ENCODE data around the gene KCNC4. TPM values are rescaled to one million over a fixed set of nuclear protein-coding genes. Genes with fewer than 3 reads are reported as not detected.

KCNC4 gene
- total RNA-seq, 1 donor = 1.4 TPM

DNA sequence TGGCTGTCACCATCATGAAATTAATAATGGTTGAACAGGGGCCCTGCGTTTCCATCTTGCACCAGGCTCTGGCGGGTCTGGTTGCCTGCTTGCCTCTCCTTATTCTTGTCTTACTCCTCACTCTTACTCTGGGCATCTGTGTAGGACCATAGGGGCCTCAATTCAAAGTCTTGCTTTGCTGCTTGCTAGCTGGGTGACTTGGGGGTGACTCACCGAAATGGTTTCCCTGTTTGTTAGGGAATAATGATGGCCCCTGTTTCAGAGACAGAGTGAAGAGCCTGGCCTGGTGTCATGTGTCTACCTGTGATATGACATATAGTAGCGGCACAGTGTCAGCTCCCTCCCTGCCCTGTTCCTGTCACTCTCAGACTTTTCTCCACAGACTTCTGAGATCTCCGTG lies 24.6 kb downstream of the KCNC4 start:
- Histone ChIP-seq H3K4me3 (ENCODE audit: insufficient read depth, low read length) (no peak overlapping the region), H3K4me1 (ENCODE audit: insufficient read depth, low read length) (peaks cover 31% of the 10 kb centered on the region), H3K79me2 (ENCODE audit: insufficient read depth, low read length) (no peaks in the 10 kb centered on the region), H2AFZ (ENCODE audit: low read length) (peak overlapping the region; percentile 16), H4K20me1 (ENCODE audit: insufficient read depth, low read length) (no peaks in the 10 kb centered on the region), H3K27ac (ENCODE audit: low read depth, low read length) (peak overlapping the region; percentile 71), H3K9me3 (ENCODE audit: low read depth, low read length) (no peaks in the 10 kb centered on the region), H3K27me3 (ENCODE audit: insufficient read depth, low read length) (no peaks in the 10 kb centered on the region), H3K4me2 (ENCODE audit: insufficient read depth, low read length) (no peak overlapping the region), H3K36me3 (ENCODE audit: insufficient read depth, low read length) (no peaks in the 10 kb centered on the region)
- TF ChIP-seq, protein P1, sequence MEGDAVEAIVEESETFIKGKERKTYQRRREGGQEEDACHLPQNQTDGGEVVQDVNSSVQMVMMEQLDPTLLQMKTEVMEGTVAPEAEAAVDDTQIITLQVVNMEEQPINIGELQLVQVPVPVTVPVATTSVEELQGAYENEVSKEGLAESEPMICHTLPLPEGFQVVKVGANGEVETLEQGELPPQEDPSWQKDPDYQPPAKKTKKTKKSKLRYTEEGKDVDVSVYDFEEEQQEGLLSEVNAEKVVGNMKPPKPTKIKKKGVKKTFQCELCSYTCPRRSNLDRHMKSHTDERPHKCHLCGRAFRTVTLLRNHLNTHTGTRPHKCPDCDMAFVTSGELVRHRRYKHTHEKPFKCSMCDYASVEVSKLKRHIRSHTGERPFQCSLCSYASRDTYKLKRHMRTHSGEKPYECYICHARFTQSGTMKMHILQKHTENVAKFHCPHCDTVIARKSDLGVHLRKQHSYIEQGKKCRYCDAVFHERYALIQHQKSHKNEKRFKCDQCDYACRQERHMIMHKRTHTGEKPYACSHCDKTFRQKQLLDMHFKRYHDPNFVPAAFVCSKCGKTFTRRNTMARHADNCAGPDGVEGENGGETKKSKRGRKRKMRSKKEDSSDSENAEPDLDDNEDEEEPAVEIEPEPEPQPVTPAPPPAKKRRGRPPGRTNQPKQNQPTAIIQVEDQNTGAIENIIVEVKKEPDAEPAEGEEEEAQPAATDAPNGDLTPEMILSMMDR (IDR thresholded peaks at IDR 0.05; ENCODE audit: extremely low read depth, low read depth, low read length) = no peak
- DNase-seq (ENCODE audit: insufficient read length, low spot score, missing footprints) = peak; percentile 84

DNA sequence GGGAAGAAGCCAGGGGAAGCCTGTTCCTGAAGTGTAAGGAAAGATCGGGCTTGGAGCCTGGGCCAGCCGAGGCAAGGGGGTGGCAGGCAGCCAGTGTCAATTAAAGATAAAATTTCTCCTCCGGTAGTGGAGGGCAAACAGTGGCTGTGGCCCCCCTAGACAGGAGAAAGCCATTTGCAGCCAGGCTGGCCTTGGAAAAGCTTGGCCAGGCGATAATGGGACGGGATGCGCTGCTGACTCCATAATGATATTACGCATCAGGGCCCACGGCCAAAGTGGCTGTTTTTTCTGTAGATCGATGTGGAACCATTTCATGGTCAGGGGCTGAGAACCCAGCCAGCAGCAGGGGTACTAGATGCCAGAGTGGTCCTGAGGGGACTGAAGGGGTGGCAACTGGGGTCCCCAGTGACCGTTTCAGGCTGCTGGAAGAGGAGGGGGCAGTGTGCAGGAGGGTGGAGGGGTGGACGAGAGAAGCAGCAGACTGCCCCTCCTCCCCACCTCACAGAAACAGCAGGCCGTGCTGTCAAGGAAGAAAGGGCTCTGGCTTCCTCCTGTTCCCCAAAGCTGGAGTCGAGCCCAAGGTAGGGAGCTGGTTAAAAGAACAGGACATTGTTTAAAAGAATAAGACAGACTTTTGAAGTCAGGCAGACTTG lies 25.2 kb downstream of the KCNC4 start:
- Histone ChIP-seq H3K4me1 (ENCODE audit: insufficient read depth, low read length) (peaks cover 31% of the 10 kb centered on the region), H3K79me2 (ENCODE audit: insufficient read depth, low read length) (no peaks in the 10 kb centered on the region), H3K4me3 (ENCODE audit: insufficient read depth, low read length) (no peak overlapping the region), H3K36me3 (ENCODE audit: insufficient read depth, low read length) (no peaks in the 10 kb centered on the region), H2AFZ (ENCODE audit: low read length) (peak overlapping the region; percentile 33), H3K27ac (ENCODE audit: low read depth, low read length) (peak overlapping the region; percentile 71), H3K27me3 (ENCODE audit: insufficient read depth, low read length) (no peaks in the 10 kb centered on the region), H3K4me2 (ENCODE audit: insufficient read depth, low read length) (peak overlapping the region; percentile 18), H4K20me1 (ENCODE audit: insufficient read depth, low read length) (no peaks in the 10 kb centered on the region), H3K9me3 (ENCODE audit: low read depth, low read length) (no peaks in the 10 kb centered on the region)
- no peak for DNase-seq (ENCODE audit: insufficient read length, low spot score, missing footprints)
- TF ChIP-seq, protein P1 (IDR thresholded peaks at IDR 0.05; ENCODE audit: extremely low read depth, low read depth, low read length) = no peak

DNA sequence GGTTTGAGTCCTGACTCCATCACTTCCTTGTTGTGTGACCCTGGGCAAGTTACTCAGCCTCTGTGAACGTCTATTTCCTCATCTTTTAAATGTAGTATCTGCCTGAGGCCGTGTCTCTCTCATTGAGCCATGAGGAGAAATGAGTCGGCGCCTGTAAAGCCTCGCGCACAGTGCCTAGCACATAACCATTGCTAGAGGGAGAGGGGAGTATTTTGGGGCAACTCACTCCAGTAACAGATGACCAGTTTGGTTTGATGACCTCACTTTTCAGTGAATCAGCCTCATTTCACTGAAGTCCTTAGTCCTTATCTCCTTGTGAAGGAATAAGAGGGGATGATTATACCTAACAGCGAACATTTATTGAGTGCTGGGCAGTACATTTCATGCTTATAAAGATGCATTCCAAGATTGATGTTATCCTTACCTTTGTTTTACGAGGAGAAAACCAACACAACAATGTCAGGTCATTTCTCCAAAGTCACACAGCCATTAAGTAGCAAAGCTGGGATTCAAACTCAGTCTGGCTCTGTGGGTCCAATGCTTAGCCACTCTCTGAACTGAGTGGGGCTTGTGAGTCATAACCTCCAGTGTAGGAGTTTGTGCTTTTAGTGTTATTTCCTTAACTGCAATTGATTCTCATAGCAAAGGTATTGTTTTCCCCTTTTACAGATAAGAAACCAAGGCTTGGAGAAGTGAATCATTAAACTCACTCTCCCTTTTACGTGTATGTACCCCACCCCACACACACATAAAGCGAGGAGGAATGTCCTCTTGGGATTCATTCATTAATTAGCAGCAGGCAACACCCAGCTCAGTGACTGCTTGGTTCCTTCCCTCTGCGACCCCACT lies 25.9 kb downstream of the KCNC4 start:
- Histone ChIP-seq H3K4me2 (ENCODE audit: insufficient read depth, low read length) (peak overlapping the region; percentile 18), H3K27me3 (ENCODE audit: insufficient read depth, low read length) (no peaks in the 10 kb centered on the region), H3K36me3 (ENCODE audit: insufficient read depth, low read length) (no peaks in the 10 kb centered on the region), H3K79me2 (ENCODE audit: insufficient read depth, low read length) (no peaks in the 10 kb centered on the region), H3K9me3 (ENCODE audit: low read depth, low read length) (no peaks in the 10 kb centered on the region), H3K4me3 (ENCODE audit: insufficient read depth, low read length) (no peak overlapping the region), H4K20me1 (ENCODE audit: insufficient read depth, low read length) (no peaks in the 10 kb centered on the region), H3K4me1 (ENCODE audit: insufficient read depth, low read length) (peaks cover 31% of the 10 kb centered on the region), H3K27ac (ENCODE audit: low read depth, low read length) (peak overlapping the region; percentile 71), H2AFZ (ENCODE audit: low read length) (peak overlapping the region; percentile 33)
- peak; percentile 94 for DNase-seq (ENCODE audit: insufficient read length, low spot score, missing footprints)
- TF ChIP-seq, protein P1 (IDR thresholded peaks at IDR 0.05; ENCODE audit: extremely low read depth, low read depth, low read length) = no peak
